ENCODE data around the gene ZBTB7C. TPM values are rescaled to one million over a fixed set of nuclear protein-coding genes. Genes with fewer than 3 reads are reported as not detected.

ZBTB7C gene
- total RNA-seq, 1 donor from 2014 or later: 0.06 TPM

GRCh38 chr18:48051945-48052840 lies 357.0 kb downstream of the ZBTB7C start:
- no peak for DNase-seq (ENCODE audit: extremely low read depth, low read depth, low spot score)

GRCh38 chr18:48050176-48050575 lies 359.0 kb downstream of the ZBTB7C start:
- no peak for DNase-seq (ENCODE audit: extremely low read depth, low read depth, low spot score)

- DNase-seq (ENCODE audit: extremely low read depth, low read depth, low spot score): no peak
Measured at GRCh38 chr18:48049757-48050156, 359.4 kb downstream of the ZBTB7C start.

GRCh38 chr18:48048251-48048650 lies 360.9 kb downstream of the ZBTB7C start:
- no peak for DNase-seq (ENCODE audit: extremely low read depth, low read depth, low spot score)

- no peak for DNase-seq (ENCODE audit: extremely low read depth, low read depth, low spot score)
Measured at GRCh38 chr18:48046843-48047242, 362.3 kb downstream of the ZBTB7C start.

- no peak for DNase-seq (ENCODE audit: extremely low read depth, low read depth, low spot score)
Measured at GRCh38 chr18:48045744-48046143, 363.4 kb downstream of the ZBTB7C start.

- DNase-seq (ENCODE audit: extremely low read depth, low read depth, low spot score): no peak
Measured at GRCh38 chr18:48044944-48045343, 364.2 kb downstream of the ZBTB7C start.

GRCh38 chr18:48043166-48043565 lies 366.0 kb downstream of the ZBTB7C start:
- DNase-seq (ENCODE audit: extremely low read depth, low read depth, low spot score): no peak

GRCh38 chr18:48042431-48042830 lies 366.8 kb downstream of the ZBTB7C start:
- DNase-seq (ENCODE audit: extremely low read depth, low read depth, low spot score): no peak

GRCh38 chr18:48040457-48041110 lies 368.6 kb downstream of the ZBTB7C start:
- DNase-seq (ENCODE audit: extremely low read depth, low read depth, low spot score): no peak

GRCh38 chr18:48039769-48040215 lies 369.4 kb downstream of the ZBTB7C start:
- DNase-seq (ENCODE audit: extremely low read depth, low read depth, low spot score): no peak

GRCh38 chr18:48038636-48039035 lies 370.5 kb downstream of the ZBTB7C start:
- DNase-seq (ENCODE audit: extremely low read depth, low read depth, low spot score): no peak

- DNase-seq (ENCODE audit: extremely low read depth, low read depth, low spot score): no peak
Measured at GRCh38 chr18:48037481-48038271, 371.5 kb downstream of the ZBTB7C start.

- no peak for DNase-seq (ENCODE audit: extremely low read depth, low read depth, low spot score)
Measured at GRCh38 chr18:48036641-48037421, 372.4 kb downstream of the ZBTB7C start.

GRCh38 chr18:48036226-48036625 lies 373.0 kb downstream of the ZBTB7C start:
- DNase-seq (ENCODE audit: extremely low read depth, low read depth, low spot score): no peak

GRCh38 chr18:48035556-48035860 lies 373.7 kb downstream of the ZBTB7C start:
- DNase-seq (ENCODE audit: extremely low read depth, low read depth, low spot score): no peak

- DNase-seq (ENCODE audit: extremely low read depth, low read depth, low spot score): no peak
Measured at GRCh38 chr18:48034651-48035555, 374.3 kb downstream of the ZBTB7C start.

- DNase-seq (ENCODE audit: extremely low read depth, low read depth, low spot score): no peak
Measured at GRCh38 chr18:48033790-48034650, 375.2 kb downstream of the ZBTB7C start.
